ENCODE data around the gene TRPM3. TPM values are rescaled to one million over a fixed set of nuclear protein-coding genes. Genes with fewer than 3 reads are reported as not detected.

TRPM3 gene
- total and polyA plus RNA-seq, 5 donors: 0.38 to 2.2 (median 1.2) TPM

DNA sequence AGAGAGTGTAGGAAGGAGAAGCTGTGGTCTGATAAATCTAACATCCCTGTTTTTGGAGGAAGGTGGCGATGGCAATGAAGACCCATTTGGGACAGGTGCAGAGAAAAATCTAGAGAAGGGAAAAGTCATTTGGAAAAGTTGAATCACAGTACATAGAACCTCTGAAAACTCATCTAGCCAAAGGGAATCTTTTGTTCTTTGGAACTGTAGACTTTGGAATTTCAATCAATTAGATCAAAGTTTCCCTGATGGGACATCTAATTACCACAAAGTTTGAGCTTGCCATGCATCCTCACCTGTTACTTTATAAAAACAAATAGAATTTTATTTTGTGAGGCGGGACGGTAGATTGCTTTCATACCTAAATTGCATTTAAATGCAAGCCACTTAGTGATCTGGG lies 294.9 kb downstream of the TRPM3 start:
- Histone ChIP-seq H3K4me1 (ENCODE audit: control insufficient read depth, insufficient read depth, low read length) (no peaks in the 10 kb centered on the region), H3K4me3 (ENCODE audit: low read length) (no peak overlapping the region), H3K9me3 (ENCODE audit: control insufficient read depth, low read length) (no peaks in the 10 kb centered on the region), H3K27me3 (ENCODE audit: control insufficient read depth, insufficient read depth) (no peaks in the 10 kb centered on the region), H3K27ac (ENCODE audit: low read length) (no peak overlapping the region)
- no peak for ATAC-seq
- WGBS: 93% methylated on average over 3 of the region's 3 CpGs
- intact Hi-C loops (cut with DNase I): no loop called here
- no peak for DNase-seq

GRCh38 chr9:70823284-70823683 lies 298.1 kb downstream of the TRPM3 start:
- intact Hi-C loops (cut with DNase I): no loop called here
- Histone ChIP-seq H3K4me1 (ENCODE audit: control insufficient read depth, insufficient read depth, low read length) (no peaks in the 10 kb centered on the region), H3K4me3 (ENCODE audit: low read length) (no peak overlapping the region), H3K27ac (ENCODE audit: low read length) (no peak overlapping the region), H3K27me3 (ENCODE audit: control insufficient read depth, insufficient read depth) (no peaks in the 10 kb centered on the region), H3K9me3 (ENCODE audit: control insufficient read depth, low read length) (no peaks in the 10 kb centered on the region)
- 83% methylated on average over 7 of the region's 7 CpGs for WGBS
- DNase-seq (no peak), ATAC-seq (no peak)

DNA sequence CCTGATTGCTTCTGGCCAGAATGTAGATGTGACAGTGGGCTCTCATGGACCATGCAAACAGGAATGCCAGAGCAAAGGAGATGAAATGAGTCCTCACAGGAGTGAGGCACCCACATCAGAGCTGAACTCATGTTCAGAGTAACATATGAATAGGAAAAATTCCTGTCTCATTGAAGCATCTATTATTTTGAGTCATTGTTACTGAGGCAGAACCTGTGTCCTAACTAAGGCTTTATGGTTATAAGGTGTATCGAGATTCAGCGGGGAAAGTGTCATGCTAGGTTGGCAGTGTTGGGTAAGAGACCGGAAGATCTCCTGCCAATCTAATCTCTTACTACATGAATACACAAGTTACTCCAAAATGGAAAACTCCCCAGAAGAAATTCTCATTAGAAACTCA lies 304.1 kb downstream of the TRPM3 start:
- WGBS: 78% methylated on average over 3 of the region's 3 CpGs
- ATAC-seq: no peak

GRCh38 chr9:70816891-70817290 lies 304.5 kb downstream of the TRPM3 start:
- ATAC-seq: no peak
- Histone ChIP-seq H3K4me3 (ENCODE audit: low read length) (no peak overlapping the region), H3K27ac (ENCODE audit: low read length) (no peak overlapping the region), H3K27me3 (ENCODE audit: control insufficient read depth, insufficient read depth) (no peaks in the 10 kb centered on the region), H3K4me1 (ENCODE audit: control insufficient read depth, insufficient read depth, low read length) (no peaks in the 10 kb centered on the region), H3K9me3 (ENCODE audit: control insufficient read depth, low read length) (no peaks in the 10 kb centered on the region)
- no peak for DNase-seq
- intact Hi-C loops (cut with DNase I): no loop called here
- 35% methylated on average over 2 of the region's 2 CpGs for WGBS

More for the DNA sequence above, 304.1 kb downstream of the TRPM3 start:
- intact Hi-C loops (cut with DNase I): no loop called here
- H3K27me3 ChIP-seq (ENCODE audit: control insufficient read depth, insufficient read depth): no peaks in the 10 kb centered on the region
- no peak overlapping the region for H3K27ac ChIP-seq (ENCODE audit: low read length)
- no peak overlapping the region for H3K4me3 ChIP-seq (ENCODE audit: low read length)
- no peaks in the 10 kb centered on the region for H3K9me3 ChIP-seq (ENCODE audit: control insufficient read depth, low read length)
- H3K4me1 ChIP-seq (ENCODE audit: control insufficient read depth, insufficient read depth, low read length): no peaks in the 10 kb centered on the region
- DNase-seq: no peak

DNA sequence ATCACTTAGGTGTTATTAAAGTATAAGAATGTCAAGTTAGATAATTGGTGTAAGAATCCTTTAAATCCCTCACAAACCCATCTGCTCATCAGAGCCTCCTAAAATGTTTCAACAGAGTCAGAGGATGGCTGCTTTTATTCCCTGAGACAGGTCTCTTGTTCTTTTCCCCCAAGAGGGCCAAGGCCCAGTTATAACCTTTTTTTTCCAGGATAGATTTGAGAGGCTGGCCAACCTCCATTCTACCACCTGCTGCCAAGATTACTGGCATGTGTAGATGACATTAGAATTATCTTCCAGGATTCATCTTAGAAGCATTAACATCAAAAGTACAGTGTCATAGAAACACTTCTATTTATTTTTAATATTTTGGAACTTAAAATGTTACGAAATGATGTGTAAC lies 305.1 kb downstream of the TRPM3 start:
- intact Hi-C loops (cut with DNase I): no loop called here
- DNase-seq (no peak), ATAC-seq (no peak)
- WGBS: 72% methylated on average over 1 of the region's 1 CpG
- Histone ChIP-seq H3K4me3 (ENCODE audit: low read length) (no peak overlapping the region), H3K27me3 (ENCODE audit: control insufficient read depth, insufficient read depth) (no peaks in the 10 kb centered on the region), H3K27ac (ENCODE audit: low read length) (no peak overlapping the region), H3K4me1 (ENCODE audit: control insufficient read depth, insufficient read depth, low read length) (no peaks in the 10 kb centered on the region), H3K9me3 (ENCODE audit: control insufficient read depth, low read length) (no peaks in the 10 kb centered on the region)

DNA sequence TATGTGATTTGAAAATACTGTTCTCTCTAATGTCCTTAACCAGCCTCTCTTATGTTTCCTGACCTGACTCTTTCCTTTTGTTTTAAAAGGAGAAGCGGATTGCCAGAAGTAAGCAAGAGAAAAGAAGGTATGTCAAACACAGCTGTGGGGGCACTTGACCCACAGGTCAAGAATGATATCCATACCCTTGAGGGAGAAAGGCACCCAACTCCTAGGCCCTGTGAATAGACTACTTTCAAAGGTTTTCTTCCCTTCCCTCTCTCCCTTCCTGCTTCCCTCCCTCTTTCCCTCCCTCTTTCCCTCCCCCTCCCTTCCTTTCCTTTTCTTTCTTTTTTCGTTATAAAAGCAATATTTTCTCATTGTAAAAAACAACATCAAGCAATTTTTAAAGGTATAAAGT lies 306.8 kb downstream of the TRPM3 start:
- DNase-seq (no peak), ATAC-seq (no peak)
- H3K27me3 ChIP-seq (ENCODE audit: control insufficient read depth, insufficient read depth): no peaks in the 10 kb centered on the region
- intact Hi-C loops (cut with DNase I): no loop called here
- WGBS: 61% methylated on average over 2 of the region's 2 CpGs
- no peaks in the 10 kb centered on the region for H3K4me1 ChIP-seq (ENCODE audit: control insufficient read depth, insufficient read depth, low read length)
- H3K4me3 ChIP-seq (ENCODE audit: low read length): no peak overlapping the region
- H3K9me3 ChIP-seq (ENCODE audit: control insufficient read depth, low read length): no peaks in the 10 kb centered on the region
- H3K27ac ChIP-seq (ENCODE audit: low read length): no peak overlapping the region

DNA sequence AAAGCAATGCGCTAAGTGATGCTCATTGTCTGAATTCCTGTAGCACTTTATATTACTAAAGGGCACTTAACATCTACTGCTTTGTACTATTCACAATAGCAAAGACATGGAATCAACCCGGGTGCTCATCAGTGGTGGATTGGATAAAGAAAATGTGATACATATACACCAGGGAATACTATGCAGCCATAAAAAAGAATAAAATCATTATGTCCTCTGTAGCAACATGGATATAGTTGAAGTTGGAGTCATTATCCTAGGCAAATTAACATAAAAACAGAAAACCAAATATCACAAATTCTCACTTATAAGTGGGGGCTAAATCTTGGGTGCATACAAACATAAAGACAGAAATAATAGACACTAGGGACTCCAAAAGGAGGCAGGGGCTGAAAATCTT lies 308.3 kb downstream of the TRPM3 start:
- Histone ChIP-seq H3K9me3 (ENCODE audit: control insufficient read depth, low read length) (no peaks in the 10 kb centered on the region), H3K27me3 (ENCODE audit: control insufficient read depth, insufficient read depth) (no peaks in the 10 kb centered on the region), H3K4me1 (ENCODE audit: control insufficient read depth, insufficient read depth, low read length) (no peaks in the 10 kb centered on the region), H3K4me3 (ENCODE audit: low read length) (no peak overlapping the region), H3K27ac (ENCODE audit: low read length) (no peak overlapping the region)
- no peak for ATAC-seq
- intact Hi-C loops (cut with DNase I): no loop called here
- no peak for DNase-seq
- 91% methylated on average over 2 of the region's 2 CpGs for WGBS

GRCh38 chr9:70811638-70812037 lies 309.8 kb downstream of the TRPM3 start:
- intact Hi-C loops (cut with DNase I): no loop called here
- Histone ChIP-seq H3K27me3 (ENCODE audit: control insufficient read depth, insufficient read depth) (no peaks in the 10 kb centered on the region), H3K4me1 (ENCODE audit: control insufficient read depth, insufficient read depth, low read length) (no peaks in the 10 kb centered on the region), H3K9me3 (ENCODE audit: control insufficient read depth, low read length) (no peaks in the 10 kb centered on the region), H3K4me3 (ENCODE audit: low read length) (no peak overlapping the region), H3K27ac (ENCODE audit: low read length) (no peak overlapping the region)
- ATAC-seq: no peak
- DNase-seq: no peak
- WGBS: 90% methylated on average over 1 of the region's 1 CpG

DNA sequence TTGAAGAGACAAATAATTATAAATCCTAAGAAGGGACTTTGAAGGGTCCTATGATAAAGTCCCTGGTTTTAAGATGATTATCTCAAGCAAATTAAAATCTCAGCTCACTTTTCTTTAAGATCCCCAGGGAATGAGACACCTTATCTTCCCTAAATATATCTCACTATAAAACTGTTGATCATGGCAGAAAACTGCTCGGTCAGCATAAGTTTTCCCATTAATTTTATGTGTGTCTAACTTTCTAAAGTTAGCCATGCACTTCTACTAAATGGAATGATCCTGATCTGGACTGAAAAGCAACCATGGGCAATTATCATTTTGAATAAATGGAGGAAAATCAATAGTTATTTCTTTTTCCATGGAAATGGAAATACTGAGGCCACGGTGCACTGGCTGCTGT lies 314.5 kb downstream of the TRPM3 start:
- Histone ChIP-seq H3K4me3 (ENCODE audit: low read length) (no peak overlapping the region), H3K27ac (ENCODE audit: low read length) (no peak overlapping the region), H3K9me3 (ENCODE audit: control insufficient read depth, low read length) (no peaks in the 10 kb centered on the region), H3K4me1 (ENCODE audit: control insufficient read depth, insufficient read depth, low read length) (no peaks in the 10 kb centered on the region), H3K27me3 (ENCODE audit: control insufficient read depth, insufficient read depth) (no peaks in the 10 kb centered on the region)
- DNase-seq: no peak
- intact Hi-C loops (cut with DNase I): loop anchor here in 1 of 4 donors (5.0 kb wide), 1 partner anchor 35 kb away; no protein-coding TSS in a partner anchor
- 79% methylated on average over 2 of the region's 2 CpGs for WGBS
- ATAC-seq: no peak

- Histone ChIP-seq H3K27ac (ENCODE audit: low read length) (no peak overlapping the region), H3K27me3 (ENCODE audit: control insufficient read depth, insufficient read depth) (no peaks in the 10 kb centered on the region), H3K4me1 (ENCODE audit: control insufficient read depth, insufficient read depth, low read length) (no peaks in the 10 kb centered on the region), H3K9me3 (ENCODE audit: control insufficient read depth, low read length) (no peaks in the 10 kb centered on the region), H3K4me3 (ENCODE audit: low read length) (no peak overlapping the region)
- ATAC-seq: no peak
- WGBS: 74% methylated on average over 6 of the region's 6 CpGs
- no peak for DNase-seq
- intact Hi-C loops (cut with DNase I): loop anchor here in 1 of 4 donors (5.0 kb wide), 1 partner anchor 34 kb away; no protein-coding TSS in a partner anchor
Measured at GRCh38 chr9:70805949-70806348, 315.5 kb downstream of the TRPM3 start.

DNA sequence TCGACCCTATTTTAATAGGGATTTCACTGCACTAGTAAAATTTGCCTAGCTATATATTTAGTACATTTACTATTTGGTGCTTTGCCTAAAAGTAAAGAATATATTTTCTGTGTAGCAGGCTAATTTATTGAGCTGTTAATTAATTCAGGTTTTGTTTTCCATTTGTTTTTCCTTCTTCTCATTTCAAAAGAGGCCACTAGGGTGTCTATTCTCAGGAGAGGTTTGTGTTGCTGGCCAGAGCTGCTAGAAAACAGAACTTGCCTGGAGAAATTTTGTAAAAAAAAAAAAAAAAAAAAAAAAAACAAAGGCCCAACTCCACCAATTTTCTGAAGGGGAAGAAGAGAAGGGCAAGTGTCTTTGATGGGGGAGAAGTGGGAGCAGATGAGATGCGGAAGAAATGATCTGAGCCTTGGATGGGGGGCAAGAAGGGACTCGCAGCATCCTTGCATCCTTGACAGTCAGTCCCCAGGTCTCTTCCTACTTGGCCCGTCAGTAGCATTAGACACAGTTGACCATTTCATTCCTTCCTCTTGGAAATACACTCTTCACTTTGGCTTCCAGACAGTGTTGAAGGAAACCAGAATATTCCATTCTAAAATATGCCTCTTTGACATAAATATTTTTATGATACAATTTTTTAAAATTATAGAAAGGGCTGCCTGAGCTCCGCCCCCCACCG lies 318.5 kb downstream of the TRPM3 start:
- Histone ChIP-seq H3K27me3 (ENCODE audit: control insufficient read depth, insufficient read depth) (no peaks in the 10 kb centered on the region), H3K4me1 (ENCODE audit: control insufficient read depth, insufficient read depth, low read length) (no peaks in the 10 kb centered on the region), H3K9me3 (ENCODE audit: control insufficient read depth, low read length) (no peaks in the 10 kb centered on the region), H3K27ac (ENCODE audit: low read length) (no peak overlapping the region), H3K4me3 (ENCODE audit: low read length) (no peak overlapping the region)
- intact Hi-C loops (cut with DNase I): no loop called here
- 85% methylated on average over 6 of the region's 6 CpGs for WGBS
- ATAC-seq: no peak
- no peak for DNase-seq

DNA sequence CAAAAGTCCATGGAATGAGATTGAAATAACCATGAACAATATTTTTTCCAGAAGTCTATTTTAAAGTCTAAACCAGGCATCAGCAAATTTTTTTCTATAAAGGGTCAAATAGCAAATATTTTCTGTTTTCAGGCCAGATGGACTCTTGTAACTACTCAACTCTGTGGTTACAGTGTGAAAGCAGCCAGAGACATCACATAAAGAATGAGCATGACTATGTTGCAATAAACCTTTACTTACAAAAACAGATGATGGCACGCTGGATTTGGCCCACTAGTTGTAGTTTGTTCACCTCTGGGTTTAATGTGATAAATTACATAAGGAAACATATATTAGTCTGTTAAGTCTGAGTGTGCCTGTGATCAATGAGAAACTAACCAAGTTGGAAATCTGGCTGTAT lies 319.2 kb downstream of the TRPM3 start:
- no peaks in the 10 kb centered on the region for H3K27me3 ChIP-seq (ENCODE audit: control insufficient read depth, insufficient read depth)
- no peak for ATAC-seq
- WGBS: 0% methylated on average over 1 of the region's 1 CpG

More for the DNA sequence above, 319.2 kb downstream of the TRPM3 start:
- Histone ChIP-seq H3K9me3 (ENCODE audit: control insufficient read depth, low read length) (no peaks in the 10 kb centered on the region), H3K27ac (ENCODE audit: low read length) (no peak overlapping the region), H3K4me3 (ENCODE audit: low read length) (no peak overlapping the region), H3K4me1 (ENCODE audit: control insufficient read depth, insufficient read depth, low read length) (no peaks in the 10 kb centered on the region)
- no peak for DNase-seq
- intact Hi-C loops (cut with DNase I): no loop called here

All from right cardiac atrium (tissue), 5 donors.